Endothelial cell (in vitro differentiated cells): ENCODE results near the gene BBS5. TPM values are rescaled to one million over a fixed set of nuclear protein-coding genes. Genes with fewer than 3 reads are reported as not detected.

Source experiments
- DNase-seq: peaks from one replicate; pipeline ENCODE4 v3.0.0; 2021; ENCODE audit warnings: low spot score
- H3K27ac Mint-ChIP-seq: one replicate; pipeline ENCODE4 v1.8.0; 2021; ENCODE audit warnings: mixed read lengths, inconsistent platforms; ENCODE audit not compliant: unreplicated experiment
- H3K27me3 Mint-ChIP-seq: one replicate; pipeline ENCODE4 v1.8.0; 2021; ENCODE audit warnings: mild to moderate bottlenecking, moderate library complexity, mixed read lengths, inconsistent platforms; ENCODE audit not compliant: unreplicated experiment
- H3K36me3 Mint-ChIP-seq: one replicate; pipeline ENCODE4 v1.8.0; 2021; ENCODE audit warnings: mild to moderate bottlenecking, low read depth, mixed read lengths, inconsistent platforms; ENCODE audit not compliant: unreplicated experiment
- H3K4me1 Mint-ChIP-seq: one replicate; pipeline ENCODE4 v1.8.0; 2021; ENCODE audit warnings: mild to moderate bottlenecking, mixed read lengths, inconsistent platforms; ENCODE audit not compliant: unreplicated experiment
- H3K4me3 Mint-ChIP-seq: one replicate; pipeline ENCODE4 v1.8.0; 2021; ENCODE audit warnings: mild to moderate bottlenecking, mixed read lengths, inconsistent platforms; ENCODE audit not compliant: unreplicated experiment
- H3K9me3 Mint-ChIP-seq: one replicate; pipeline ENCODE4 v1.8.0; 2021; ENCODE audit warnings: mixed read lengths, inconsistent platforms; ENCODE audit not compliant: unreplicated experiment
- total RNA-seq: library from RNA; stranded (reverse); fragmentation: NEBNext Ultra II Directional; extraction: Animal tissue kit (Norgen Biotek cat#: 25700); gene quantifications from one replicate; pipeline ENCODE4 v1.2.1, GENCODE V29; 2021; ENCODE audit not compliant: unreplicated experiment
- TF ChIP-seq, protein P1 (sequence below): fragments of 200-600 bp; sonication (generic); IDR thresholded peaks from one replicate; pipeline ENCODE4 v1.5.0; 2021; ENCODE audit warnings: antibody characterized with exemption; ENCODE audit not compliant: unreplicated experiment

The BBS5 gene
- total RNA-seq, 1 donor from 2014 or later: 3.2 TPM

DNA sequence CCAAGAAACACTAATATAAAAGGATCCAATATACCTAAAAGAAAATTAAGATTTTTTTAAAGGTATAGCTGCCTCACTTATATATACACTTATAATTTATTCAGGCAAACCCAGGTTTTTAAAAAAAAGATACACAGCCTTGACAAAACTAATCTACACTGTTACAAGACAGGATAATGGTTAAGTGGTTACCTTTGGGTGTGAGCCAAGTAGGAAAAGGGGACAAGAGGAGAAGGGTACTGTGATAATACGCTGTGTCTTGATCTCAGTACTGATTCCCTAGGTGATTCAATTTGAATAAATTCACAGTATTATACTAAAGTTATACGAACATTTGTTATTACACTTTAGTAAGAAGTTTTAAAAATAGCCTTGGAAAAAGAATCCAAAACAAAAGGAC lies 60.9 kb downstream of the BBS5 start:
- no peak for DNase-seq
- no peak overlapping the region for H3K27ac Mint-ChIP-seq
- H3K9me3 Mint-ChIP-seq: no peaks in the 10 kb centered on the region
- TF ChIP-seq, protein P1, sequence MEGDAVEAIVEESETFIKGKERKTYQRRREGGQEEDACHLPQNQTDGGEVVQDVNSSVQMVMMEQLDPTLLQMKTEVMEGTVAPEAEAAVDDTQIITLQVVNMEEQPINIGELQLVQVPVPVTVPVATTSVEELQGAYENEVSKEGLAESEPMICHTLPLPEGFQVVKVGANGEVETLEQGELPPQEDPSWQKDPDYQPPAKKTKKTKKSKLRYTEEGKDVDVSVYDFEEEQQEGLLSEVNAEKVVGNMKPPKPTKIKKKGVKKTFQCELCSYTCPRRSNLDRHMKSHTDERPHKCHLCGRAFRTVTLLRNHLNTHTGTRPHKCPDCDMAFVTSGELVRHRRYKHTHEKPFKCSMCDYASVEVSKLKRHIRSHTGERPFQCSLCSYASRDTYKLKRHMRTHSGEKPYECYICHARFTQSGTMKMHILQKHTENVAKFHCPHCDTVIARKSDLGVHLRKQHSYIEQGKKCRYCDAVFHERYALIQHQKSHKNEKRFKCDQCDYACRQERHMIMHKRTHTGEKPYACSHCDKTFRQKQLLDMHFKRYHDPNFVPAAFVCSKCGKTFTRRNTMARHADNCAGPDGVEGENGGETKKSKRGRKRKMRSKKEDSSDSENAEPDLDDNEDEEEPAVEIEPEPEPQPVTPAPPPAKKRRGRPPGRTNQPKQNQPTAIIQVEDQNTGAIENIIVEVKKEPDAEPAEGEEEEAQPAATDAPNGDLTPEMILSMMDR: no peak
- peaks cover 7% of the 10 kb centered on the region for H3K4me1 Mint-ChIP-seq
- H3K36me3 Mint-ChIP-seq: peaks cover 5% of the 10 kb centered on the region
- H3K27me3 Mint-ChIP-seq: no peaks in the 10 kb centered on the region
- no peak overlapping the region for H3K4me3 Mint-ChIP-seq

DNA sequence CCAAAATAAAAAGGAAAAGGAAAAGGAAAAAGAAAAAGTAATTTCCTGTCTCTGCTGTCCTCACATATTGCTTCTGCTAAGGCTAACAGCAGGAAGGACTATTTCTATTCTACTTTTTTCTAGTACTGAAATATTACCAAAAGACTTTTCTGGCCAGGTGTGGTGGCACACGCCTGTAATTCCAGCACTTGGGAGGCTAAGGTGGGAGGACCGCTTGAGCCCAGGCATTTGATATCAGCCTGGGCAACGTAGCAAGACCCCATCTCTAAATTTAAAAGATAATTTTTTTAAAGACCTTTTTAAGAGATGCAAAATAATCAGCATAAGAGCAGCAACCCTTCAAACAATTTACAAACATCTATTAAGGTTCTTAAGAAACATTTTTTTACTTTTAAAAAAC lies 63.1 kb downstream of the BBS5 start:
- peaks cover 7% of the 10 kb centered on the region for H3K36me3 Mint-ChIP-seq
- peaks cover 7% of the 10 kb centered on the region for H3K4me1 Mint-ChIP-seq
- TF ChIP-seq, protein P1: no peak

DNA sequence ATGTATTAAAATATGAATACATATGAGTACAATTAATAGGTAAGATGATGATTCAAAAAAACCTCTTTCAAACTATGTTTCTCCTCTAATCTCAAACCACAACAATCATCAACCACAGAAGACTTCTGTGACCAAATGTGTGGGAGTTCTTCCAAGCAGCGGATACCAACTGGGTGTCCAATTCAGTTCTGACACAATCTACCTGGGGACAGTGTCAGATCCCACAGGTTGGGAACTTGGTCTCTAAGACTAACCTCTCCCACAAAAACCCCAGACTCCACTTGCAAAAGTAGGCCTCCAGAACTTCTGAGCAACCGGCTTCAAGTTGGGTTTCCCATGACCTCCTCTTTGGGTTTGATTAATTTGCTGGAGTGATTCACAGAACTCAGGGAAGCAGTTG lies 67.5 kb downstream of the BBS5 start:
- TF ChIP-seq, protein P1: no peak
- H3K36me3 Mint-ChIP-seq: peaks cover 6% of the 10 kb centered on the region
- H3K4me3 Mint-ChIP-seq: no peak overlapping the region
- no peak for DNase-seq
- no peaks in the 10 kb centered on the region for H3K9me3 Mint-ChIP-seq
- no peak overlapping the region for H3K27ac Mint-ChIP-seq
- H3K4me1 Mint-ChIP-seq: peaks cover 6% of the 10 kb centered on the region
- no peaks in the 10 kb centered on the region for H3K27me3 Mint-ChIP-seq

More for the DNA sequence above, 63.1 kb downstream of the BBS5 start:
- no peaks in the 10 kb centered on the region for H3K27me3 Mint-ChIP-seq
- H3K27ac Mint-ChIP-seq: peak overlapping the region; percentile 83
- no peak overlapping the region for H3K4me3 Mint-ChIP-seq
- no peaks in the 10 kb centered on the region for H3K9me3 Mint-ChIP-seq
- no peak for DNase-seq

Other genes starting within 250 kb of the BBS5 start
- 0.23 TPM for gene LRP2, start 117.0 kb upstream of the BBS5 start, total RNA-seq
- gene KLHL41, start 30.2 kb downstream of the BBS5 start, total RNA-seq: 0.10 TPM
- 33.7 TPM for gene FASTKD1, start 94.4 kb downstream of the BBS5 start, total RNA-seq
- gene PPIG, start 104.9 kb downstream of the BBS5 start, total RNA-seq: 50.8 TPM
- gene CFAP210, start 214.9 kb downstream of the BBS5 start, total RNA-seq: 0.41 TPM
- 10.5 TPM for gene PHOSPHO2, start 215.0 kb downstream of the BBS5 start, total RNA-seq